HG03342 (cell line): ENCODE results near the gene SLC2A6.

Source experiments
- ATAC-seq: cut with Tn5 transposase; IDR thresholded peaks from one replicate; pipeline ENCODE4 v1.9.1; 2021; ENCODE audit warnings: mild to moderate bottlenecking, moderate library complexity; ENCODE audit not compliant: unreplicated experiment

Gene SLC2A6

GRCh38 chr9:133496861-133497842, 18.3 kb upstream of the SLC2A6 start:
- ATAC-seq: no peak

GRCh38 chr9:133495327-133496293, 16.7 kb upstream of the SLC2A6 start:
- ATAC-seq: no peak

GRCh38 chr9:133494636-133495326, 15.9 kb upstream of the SLC2A6 start:
- no peak for ATAC-seq

- no peak for ATAC-seq
These were observed 15.1 kb upstream of the SLC2A6 start for GRCh38 chr9:133493845-133494540.

GRCh38 chr9:133493428-133493827, 14.5 kb upstream of the SLC2A6 start:
- no peak for ATAC-seq

- ATAC-seq: no peak
These were observed 13.4 kb upstream of the SLC2A6 start for GRCh38 chr9:133492061-133493021.

GRCh38 chr9:133491656-133491925, 12.7 kb upstream of the SLC2A6 start:
- ATAC-seq: no peak

GRCh38 chr9:133490865-133491655, 12.2 kb upstream of the SLC2A6 start:
- ATAC-seq: no peak

- no peak for ATAC-seq
These were observed 11.3 kb upstream of the SLC2A6 start for GRCh38 chr9:133490201-133490681.

- no peak for ATAC-seq
These were observed 10.6 kb upstream of the SLC2A6 start for GRCh38 chr9:133489253-133490190.

- ATAC-seq: no peak
These were observed 9.9 kb upstream of the SLC2A6 start for GRCh38 chr9:133488686-133489252.

GRCh38 chr9:133487331-133487725, 8.4 kb upstream of the SLC2A6 start:
- ATAC-seq: no peak

GRCh38 chr9:133485531-133486260, 6.8 kb upstream of the SLC2A6 start:
- ATAC-seq: no peak

- no peak for ATAC-seq
These were observed 6.0 kb upstream of the SLC2A6 start for GRCh38 chr9:133484671-133485437.

GRCh38 chr9:133483611-133484010, 4.7 kb upstream of the SLC2A6 start:
- no peak for ATAC-seq
